Kidney (tissue), 14 donors: ENCODE results near the gene ZMYND8. TPM values are rescaled to one million over a fixed set of nuclear protein-coding genes. Genes with fewer than 3 reads are reported as not detected.
"Not testable (repeated sequence)": the region's sequence is repeated elsewhere in the genome, so short reads cannot be mapped to it uniquely, and the experiment has no call there.

ENCODE experiments used
- DNase-seq, 5 donors: peaks; one replicate each; pipeline ENCODE4 v3.0.0-alpha.2; 2013 to 2020
- FAIRE-seq: peaks from 2 replicates; lab custom pipeline; 2012; peaks lifted over from hg19 to GRCh38; lab: Jason Lieb, UNC
- H3K27ac ChIP-seq, 2 donors: one replicate each; pipeline ENCODE4 v1.7.0; 2013; ENCODE audit warnings: low read depth in 2 of 2, low read length in 2 of 2, inconsistent platforms in 1 of 2
- H3K27me3 ChIP-seq: one replicate; pipeline ENCODE4 v1.7.1; 2013; ENCODE audit warnings: low read length, inconsistent platforms; ENCODE audit not compliant: control insufficient read depth, insufficient read depth
- H3K36me3 ChIP-seq, 3 donors: one replicate each; pipeline versions ENCODE4 v1.7.0 to v1.7.1; 2013; ENCODE audit warnings: low read length in 3 of 3, control low read depth in 1 of 3, inconsistent platforms in 1 of 3; ENCODE audit not compliant: insufficient read depth in 3 of 3, control insufficient read depth in 2 of 3
- H3K4me1 ChIP-seq, 3 donors: one replicate each; pipeline versions ENCODE4 v1.7.0 to v1.7.1; 2013; ENCODE audit warnings: low read length in 3 of 3, inconsistent platforms in 1 of 3, low read depth in 1 of 3; ENCODE audit not compliant: control insufficient read depth in 2 of 3, insufficient read depth in 2 of 3
- H3K4me3 ChIP-seq, 3 donors: one replicate each; pipeline versions ENCODE4 v1.7.0 to v1.8.1; 2013; ENCODE audit warnings: low read length in 3 of 3, control low read depth in 1 of 3, inconsistent platforms in 1 of 3
- H3K9ac ChIP-seq, 3 donors: one replicate each; pipeline versions ENCODE4 v1.7.0 to v1.7.1; 2013; ENCODE audit warnings: low read length in 3 of 3, control low read depth in 1 of 3, inconsistent platforms in 1 of 3
- H3K9me3 ChIP-seq, 3 donors: one replicate each; pipeline versions ENCODE4 v1.7.0 to v1.7.1; 2013; ENCODE audit warnings: low read length in 3 of 3, control low read depth in 1 of 3, inconsistent platforms in 1 of 3; ENCODE audit not compliant: control insufficient read depth in 2 of 3, insufficient read depth in 1 of 3
- CTCF ChIP-seq: IDR thresholded peaks from 3 replicates; pipeline ENCODE4 v1.5.1; 2012; ENCODE audit warnings: mild to moderate bottlenecking, moderate library complexity, borderline replicate concordance; ENCODE audit not compliant: insufficient read depth; ENCODE audit errors: extremely low read depth
- intact Hi-C: fragments of 100-400 bp; cut with DNase I; formaldehyde crosslinking; loops from one replicate; pipeline ENCODE4 v1.11.1; 2022
- polyA plus RNA-seq: library from polyadenylated mRNA; stranded (reverse); fragments of 350-450 nt; fragmentation: Illumina TruSeq; extraction: RNeasy Lipid Tissue Mini Kit (QIAGEN cat#74804); gene quantifications from one replicate; pipeline ENCODE4 v1.2.3, GENCODE V29; 2014; ENCODE audit warnings: low read depth, low replicate concordance; ENCODE audit not compliant: insufficient read depth
- total RNA-seq: library from RNA; stranded (reverse); fragmentation: NEBNext Ultra II Directional; extraction: Animal tissue kit (Norgen Biotek cat#: 25700); gene quantifications from one replicate; pipeline ENCODE4 v1.2.1, GENCODE V29; 2021
- donor health status: control.
- donor health status: control.
- donor health status: control.
- donor health status: control.
- donor health status: control.
- donor health status: DM: yes; HTN: yes; CAD: no.
- donor health status: Normal renal cell carcinoma (clear cell type).

ZMYND8 gene
- total and polyA plus RNA-seq, 2 donors from 2014 or later, result 10.5 to 37.5 TPM

- no peaks in the 10 kb centered on the region for H3K27me3 ChIP-seq
- no peak for TF ChIP-seq CTCF
- H3K4me1 ChIP-seq, result peaks cover 0 to 11% (median 0%) of the 10 kb centered on the region in 3 donors
- intact Hi-C loops, result no loop called here
- H3K27ac ChIP-seq, result no peak overlapping the region
- H3K36me3 ChIP-seq, result peaks cover 2 to 17% (median 8%) of the 10 kb centered on the region in 3 donors
- no peak overlapping the region for H3K4me3 ChIP-seq
- H3K9ac ChIP-seq, result no peak overlapping the region
- DNase-seq (no peak), FAIRE-seq (no peak)
- H3K9me3 ChIP-seq, result no peaks in the 10 kb centered on the region
Observed at GRCh38 chr20:47309394-47309793, 47.1 kb downstream of the ZMYND8 start.

GRCh38 chr20:47307569-47307968, 48.9 kb downstream of the ZMYND8 start:
- H3K4me3 ChIP-seq, DNase-seq, H3K27ac ChIP-seq, H3K9me3 ChIP-seq, FAIRE-seq, H3K9ac ChIP-seq, H3K27me3 ChIP-seq, intact Hi-C loops: not testable (repeated sequence)
- Histone ChIP-seq H3K36me3 (peaks cover 4 to 17% (median 8%) of the 10 kb centered on the region in 3 donors), H3K4me1 (peaks cover 0 to 22% (median 5%) of the 10 kb centered on the region in 3 donors)

GRCh38 chr20:47306755-47307370, 49.6 kb downstream of the ZMYND8 start:
- intact Hi-C loops, result no loop called here
- H3K9ac ChIP-seq, result no peak overlapping the region
- no peak overlapping the region for H3K27ac ChIP-seq
- no peak for TF ChIP-seq CTCF
- H3K36me3 ChIP-seq, result peaks cover 4 to 17% (median 6%) of the 10 kb centered on the region in 3 donors
- no peaks in the 10 kb centered on the region for H3K27me3 ChIP-seq
- no peak for DNase-seq
- FAIRE-seq, result no peak
- peaks cover 0 to 15% (median 7%) of the 10 kb centered on the region in 3 donors for H3K4me1 ChIP-seq
- H3K4me3 ChIP-seq, result no peak overlapping the region
- H3K9me3 ChIP-seq, result no peaks in the 10 kb centered on the region

GRCh38 chr20:47306095-47306494, 50.4 kb downstream of the ZMYND8 start:
- H3K27me3 ChIP-seq, result no peaks in the 10 kb centered on the region
- FAIRE-seq (no peak), DNase-seq (no peak)
- intact Hi-C loops, result no loop called here
- H3K36me3 ChIP-seq, result peaks cover 4 to 17% (median 4%) of the 10 kb centered on the region in 3 donors
- H3K9me3 ChIP-seq, result no peaks in the 10 kb centered on the region
- peaks cover 0 to 14% (median 7%) of the 10 kb centered on the region in 3 donors for H3K4me1 ChIP-seq
- no peak overlapping the region for H3K9ac ChIP-seq
- H3K27ac ChIP-seq, result no peak overlapping the region
- no peak for TF ChIP-seq CTCF
- H3K4me3 ChIP-seq, result no peak overlapping the region
